GM19455 (cell line): ENCODE results near the gene OR13A1.
A peak's percentile ranks its signal among the peaks of the same experiment; 100 is the strongest.
"Not testable (repeated sequence)": the region's sequence is repeated elsewhere in the genome, so short reads cannot be mapped to it uniquely, and the experiment has no call there.

Source experiments
- ATAC-seq: cut with Tn5 transposase; IDR thresholded peaks from one replicate; pipeline ENCODE4 v1.9.1; 2021; ENCODE audit not compliant: unreplicated experiment

OR13A1 gene

GRCh38 chr10:45315508-45315907 lies at the start of gene OR13A1:
Gene OR13A1, minus strand, starts transcription at chr10:45315608. Its CDS starts 11,186 bp downstream, at chr10:45304422.
- no peak for ATAC-seq

GRCh38 chr10:45361983-45362799 lies 46.8 kb upstream of the OR13A1 start:
- ATAC-seq: not testable (repeated sequence)

- ATAC-seq: not testable (repeated sequence)
These were observed 43.6 kb upstream of the OR13A1 start for GRCh38 chr10:45358961-45359360.

GRCh38 chr10:45355494-45355893 lies 40.1 kb upstream of the OR13A1 start:
- no peak for ATAC-seq

GRCh38 chr10:45354261-45354660 lies 38.9 kb upstream of the OR13A1 start:
- ATAC-seq: no peak

GRCh38 chr10:45353186-45353585 lies 37.8 kb upstream of the OR13A1 start:
- peak; percentile 52 for ATAC-seq

- ATAC-seq: not testable (repeated sequence)
These were observed 32.9 kb upstream of the OR13A1 start for GRCh38 chr10:45348196-45348765.

- not testable (repeated sequence) for ATAC-seq
These were observed 32.1 kb upstream of the OR13A1 start for GRCh38 chr10:45347464-45347863.

GRCh38 chr10:45346652-45347335 lies 31.4 kb upstream of the OR13A1 start:
- not testable (repeated sequence) for ATAC-seq

- ATAC-seq: not testable (repeated sequence)
These were observed 25.0 kb upstream of the OR13A1 start for GRCh38 chr10:45340420-45340819.

- no peak for ATAC-seq
These were observed 24.5 kb upstream of the OR13A1 start for GRCh38 chr10:45339894-45340293.

GRCh38 chr10:45331824-45332223 lies 16.4 kb upstream of the OR13A1 start:
- ATAC-seq: not testable (repeated sequence)

GRCh38 chr10:45326864-45327263 lies 11.5 kb upstream of the OR13A1 start:
- ATAC-seq: not testable (repeated sequence)

GRCh38 chr10:45325116-45325515 lies 9.7 kb upstream of the OR13A1 start:
- ATAC-seq: no peak

GRCh38 chr10:45319702-45320101 lies 4.3 kb upstream of the OR13A1 start:
- ATAC-seq: no peak

GRCh38 chr10:45313264-45313873 lies 2.0 kb downstream of the OR13A1 start:
- no peak for ATAC-seq

GRCh38 chr10:45308707-45309106 lies 6.7 kb downstream of the OR13A1 start:
- no peak for ATAC-seq

GRCh38 chr10:45302573-45302972 lies 12.8 kb downstream of the OR13A1 start:
- no peak for ATAC-seq

GRCh38 chr10:45298341-45298955 lies 17.0 kb downstream of the OR13A1 start:
- ATAC-seq: not testable (repeated sequence)

GRCh38 chr10:45294681-45295080 lies 20.7 kb downstream of the OR13A1 start:
- no peak for ATAC-seq

- ATAC-seq: no peak
These were observed 28.4 kb downstream of the OR13A1 start for GRCh38 chr10:45286980-45287379.
